Bronchial epithelial cell (primary cell): ENCODE data around the gene RPGRIP1. TPM values are rescaled to one million over a fixed set of nuclear protein-coding genes. Genes with fewer than 3 reads are reported as not detected.
A peak's percentile ranks its signal among the peaks of the same experiment; 100 is the strongest.

Source experiments
- DNase-seq: peaks from one replicate; pipeline ENCODE4 v3.0.0-alpha.2; 2010; ENCODE audit warnings: low read depth
- FAIRE-seq: peaks from 2 replicates; lab custom pipeline; 2011; peaks lifted over from hg19 to GRCh38; lab: Jason Lieb, UNC
- H3K27me3 ChIP-seq: 2 replicates; pipeline ENCODE4 v1.5.1; 2011; ENCODE audit warnings: low read length; ENCODE audit not compliant: control insufficient read depth, insufficient read depth
- H3K36me3 ChIP-seq: 2 replicates; pipeline ENCODE4 v1.5.1; 2011; ENCODE audit warnings: low read length; ENCODE audit not compliant: control insufficient read depth, insufficient read depth
- H3K4me3 ChIP-seq: 2 replicates; pipeline ENCODE4 v1.5.1; 2011; ENCODE audit warnings: mild to moderate bottlenecking, low read depth, low read length, control low read depth
- CTCF ChIP-seq: IDR thresholded peaks from 2 replicates; pipeline ENCODE4 v1.5.1; 2011; ENCODE audit warnings: mild to moderate bottlenecking, moderate library complexity, low read length, control low read depth, inconsistent platforms; ENCODE audit not compliant: insufficient read depth, severe bottlenecking
- total RNA-seq: library from RNA; depleted of rRNA; stranded (reverse); fragments of >200 nt; gene quantifications from 2 replicates; pipeline ENCODE4 v1.2.1, GENCODE V29; 2014

The RPGRIP1 gene
- total RNA-seq, 1 donor from 2014 or later: not detected

GRCh38 chr14:21262410-21262809, 17.5 kb upstream of the RPGRIP1 start:
- Histone ChIP-seq H3K4me3 (no peak overlapping the region), H3K36me3 (peaks cover 13% of the 10 kb centered on the region), H3K27me3 (no peaks in the 10 kb centered on the region)
- TF ChIP-seq CTCF: no peak
- FAIRE-seq: no peak
- DNase-seq: no peak

- no peak for TF ChIP-seq CTCF
- DNase-seq: no peak
- no peak for FAIRE-seq
- Histone ChIP-seq H3K27me3 (no peaks in the 10 kb centered on the region), H3K36me3 (peaks cover 13% of the 10 kb centered on the region), H3K4me3 (no peak overlapping the region)
These were observed 16.4 kb upstream of the RPGRIP1 start for GRCh38 chr14:21263284-21264024.

- Histone ChIP-seq H3K36me3 (peaks cover 11% of the 10 kb centered on the region), H3K4me3 (no peak overlapping the region), H3K27me3 (no peaks in the 10 kb centered on the region)
- TF ChIP-seq CTCF: no peak
- DNase-seq (peak; percentile 88), FAIRE-seq (no peak)
These were observed 15.7 kb upstream of the RPGRIP1 start for GRCh38 chr14:21264025-21264801.

- H3K36me3 ChIP-seq: peaks cover 5% of the 10 kb centered on the region
- TF ChIP-seq CTCF: no peak
- no peaks in the 10 kb centered on the region for H3K27me3 ChIP-seq
- DNase-seq (no peak), FAIRE-seq (no peak)
- H3K4me3 ChIP-seq: peak overlapping the region; percentile 84
These were observed 12.4 kb upstream of the RPGRIP1 start for GRCh38 chr14:21267431-21267845.

GRCh38 chr14:21267886-21268616, 11.8 kb upstream of the RPGRIP1 start:
- peak; percentile 45 for DNase-seq
- peaks cover 2% of the 10 kb centered on the region for H3K36me3 ChIP-seq
- TF ChIP-seq CTCF: no peak
- peak overlapping the region; percentile 84 for H3K4me3 ChIP-seq
- FAIRE-seq: no peak
- H3K27me3 ChIP-seq: no peaks in the 10 kb centered on the region
